Epidermal melanocyte (primary cell): Measurements from ENCODE around the gene G3BP2.
"Not testable (repeated sequence)": the region's sequence is repeated elsewhere in the genome, so short reads cannot be mapped to it uniquely, and the experiment has no call there.

ENCODE experiments used
- DNase-seq: peaks from one replicate; pipeline ENCODE4 v3.0.0; 2011; ENCODE audit warnings: low spot score; ENCODE audit not compliant: insufficient read length

Gene G3BP2

DNA sequence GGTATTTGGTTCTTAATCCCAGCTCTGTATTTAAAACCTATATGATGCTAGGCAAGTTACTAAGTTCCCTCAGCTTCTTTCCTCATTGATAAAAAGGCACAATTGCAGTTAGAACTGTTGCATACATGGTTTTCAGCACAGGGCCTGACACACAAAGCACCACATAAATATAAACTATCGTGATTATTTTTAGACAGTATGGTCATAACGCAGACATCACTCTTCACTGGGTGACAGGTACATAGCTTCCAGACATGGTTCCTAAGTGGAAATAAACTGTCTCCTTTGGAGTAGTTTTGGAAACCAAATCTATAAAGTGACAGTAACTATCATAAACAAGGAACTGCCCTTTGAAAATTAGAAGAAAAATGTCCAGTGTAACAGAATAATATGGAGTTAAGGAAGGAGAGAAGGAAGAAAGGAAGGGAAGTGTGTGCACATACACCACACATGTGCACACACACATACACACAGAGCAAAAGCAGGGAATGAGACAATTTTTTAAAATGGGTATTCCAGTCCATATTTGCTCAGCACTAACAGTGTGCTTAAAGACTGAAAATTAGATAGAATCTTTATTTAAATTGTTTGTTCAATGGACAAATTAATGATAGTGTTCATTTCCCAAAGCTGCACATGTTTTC is 12.5 kb upstream of the G3BP2 start:
- no peak for DNase-seq

DNA sequence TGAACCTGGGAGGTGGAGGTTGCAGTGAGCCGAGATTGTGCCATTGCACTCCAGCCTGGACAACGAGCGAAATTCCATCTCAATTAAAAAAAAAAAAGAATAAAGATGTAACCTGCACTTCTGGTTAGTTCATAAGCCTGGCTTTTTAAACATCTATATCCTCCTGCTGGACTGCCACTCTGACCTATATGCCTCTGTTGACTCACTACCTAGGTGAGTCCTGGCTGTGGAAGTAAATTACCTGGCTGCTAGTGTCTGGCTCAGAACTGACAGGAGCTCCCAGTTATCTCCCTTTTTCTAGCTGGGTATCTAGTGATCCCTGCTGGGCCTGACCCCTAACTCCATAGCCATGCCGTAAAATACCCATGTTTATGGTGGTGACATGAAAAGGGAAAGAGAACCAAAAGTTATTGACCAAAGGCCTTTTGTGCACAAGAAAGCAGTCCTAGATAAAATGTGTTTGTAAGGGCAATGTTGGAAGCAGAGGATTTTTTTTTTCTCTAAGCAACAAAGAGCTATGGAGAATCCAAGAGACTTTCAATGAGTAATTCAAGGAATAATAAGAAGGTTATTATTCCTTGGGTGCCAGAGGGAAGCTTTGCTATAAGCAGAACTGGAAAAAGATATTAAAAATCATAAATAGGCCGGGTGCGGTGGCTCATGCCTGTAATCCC is 10.4 kb upstream of the G3BP2 start:
- no peak for DNase-seq

DNA sequence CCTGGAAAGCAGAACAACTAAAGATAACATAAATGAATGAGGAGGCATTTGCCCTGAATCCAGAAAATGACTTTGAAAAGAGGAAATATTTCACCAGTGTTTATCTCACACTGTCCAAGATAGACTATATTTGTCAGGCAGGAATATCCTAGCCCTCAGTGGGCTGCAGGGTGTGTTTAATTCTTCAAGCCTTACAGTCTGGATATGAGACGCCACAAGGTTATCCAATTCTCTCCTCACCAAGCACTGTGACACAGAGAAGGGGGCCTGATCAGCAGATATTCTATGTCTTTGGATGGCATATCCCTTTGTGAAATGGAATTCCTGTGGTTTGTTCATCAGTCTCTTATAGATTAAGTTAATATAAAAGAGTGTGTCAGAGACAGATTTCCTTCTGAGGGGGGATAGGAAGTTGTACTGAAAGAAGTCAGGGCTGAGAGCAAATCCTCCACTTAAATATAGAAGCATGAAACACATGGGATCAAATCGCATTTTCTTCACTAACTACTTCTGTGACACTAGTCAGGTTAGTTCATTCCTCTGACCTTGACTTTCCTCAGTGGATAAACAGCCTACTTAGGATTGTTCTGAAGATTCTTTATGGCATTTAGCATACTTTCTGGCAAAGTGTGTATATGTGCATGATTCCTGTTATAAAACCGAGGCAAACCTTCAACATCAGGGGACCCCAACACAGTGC is 6.8 kb upstream of the G3BP2 start:
- DNase-seq: no peak

DNA sequence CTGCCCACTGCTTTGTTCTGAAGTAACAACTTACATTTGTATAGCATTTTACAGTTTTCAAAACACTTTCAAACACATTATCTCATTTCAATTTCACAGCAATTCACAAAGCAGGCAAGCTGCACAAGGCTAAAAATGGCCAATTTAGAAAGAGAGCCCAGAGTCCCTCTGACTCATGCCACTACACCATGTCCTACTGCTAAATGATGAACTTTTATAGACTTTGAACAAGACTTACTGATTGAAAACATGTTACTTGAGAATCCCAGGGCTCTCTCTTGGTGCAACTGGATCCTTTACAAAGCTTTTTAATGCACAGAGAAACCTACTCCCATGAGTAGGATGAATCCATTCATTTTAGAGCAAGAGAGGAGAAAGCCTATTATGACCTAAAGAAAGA is 5.8 kb upstream of the G3BP2 start:
- DNase-seq: no peak

DNA sequence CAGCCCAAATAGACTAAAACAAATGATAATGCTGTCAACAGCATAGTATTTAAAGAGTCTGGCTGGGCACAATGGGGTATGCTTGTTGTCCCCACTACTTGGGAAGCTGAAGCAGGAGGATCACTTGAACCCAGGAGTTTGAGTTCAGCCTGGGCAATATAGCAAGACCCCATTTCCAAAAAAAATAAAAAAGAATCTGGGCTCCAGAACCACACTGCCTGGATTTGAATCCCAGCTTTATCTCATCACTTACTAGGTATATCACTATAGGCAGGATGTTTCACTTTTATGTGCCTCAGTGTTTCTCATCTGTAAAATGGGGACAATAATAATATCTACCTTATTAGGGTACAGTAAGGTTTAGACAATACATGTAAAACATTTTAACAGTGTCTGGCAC is 5.3 kb upstream of the G3BP2 start:
- DNase-seq: no peak

DNA sequence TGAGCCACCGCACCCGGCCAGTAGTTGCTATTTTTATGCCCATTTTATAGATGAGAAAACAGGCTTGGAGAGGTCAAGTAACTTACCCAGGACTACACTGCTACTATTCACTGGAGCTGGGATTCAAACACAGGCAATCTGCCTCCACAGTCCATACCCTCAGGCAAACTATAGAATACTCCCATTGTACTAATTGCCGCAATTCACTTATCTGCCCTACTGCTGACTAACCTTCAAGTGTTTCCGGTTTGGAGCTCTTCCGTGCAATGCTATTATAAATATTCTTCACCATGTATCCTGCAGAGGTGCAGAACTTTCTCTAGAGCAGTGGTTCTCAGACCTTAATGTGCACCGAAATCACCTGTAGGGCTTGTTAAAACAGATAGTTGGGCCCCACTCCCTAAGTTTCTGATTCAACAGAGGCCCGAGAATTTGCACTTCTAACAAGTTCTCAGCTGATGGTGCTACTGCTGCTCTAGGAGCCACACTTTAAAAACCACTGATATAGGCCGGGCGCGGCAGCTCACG is 1.9 kb upstream of the G3BP2 start:
- DNase-seq: no peak

DNA sequence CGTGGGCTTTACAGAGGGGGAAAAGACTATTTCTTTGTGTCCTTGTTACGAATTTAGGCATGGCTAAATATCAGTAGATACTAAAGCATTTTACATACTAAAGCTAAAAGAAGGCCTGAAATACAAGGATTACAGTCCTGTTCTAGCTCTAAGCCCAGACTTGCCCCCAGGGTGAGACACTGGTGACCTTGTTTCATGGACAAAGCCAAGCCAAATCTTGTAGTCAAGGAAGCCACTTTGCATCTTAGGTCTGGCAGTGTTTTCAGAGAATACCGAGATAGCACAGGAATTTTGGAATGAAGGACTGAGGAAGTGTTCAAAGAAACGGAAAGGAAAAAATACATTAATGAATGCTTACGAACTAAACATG is 733 bp upstream of the G3BP2 start:
- no peak for DNase-seq

DNA sequence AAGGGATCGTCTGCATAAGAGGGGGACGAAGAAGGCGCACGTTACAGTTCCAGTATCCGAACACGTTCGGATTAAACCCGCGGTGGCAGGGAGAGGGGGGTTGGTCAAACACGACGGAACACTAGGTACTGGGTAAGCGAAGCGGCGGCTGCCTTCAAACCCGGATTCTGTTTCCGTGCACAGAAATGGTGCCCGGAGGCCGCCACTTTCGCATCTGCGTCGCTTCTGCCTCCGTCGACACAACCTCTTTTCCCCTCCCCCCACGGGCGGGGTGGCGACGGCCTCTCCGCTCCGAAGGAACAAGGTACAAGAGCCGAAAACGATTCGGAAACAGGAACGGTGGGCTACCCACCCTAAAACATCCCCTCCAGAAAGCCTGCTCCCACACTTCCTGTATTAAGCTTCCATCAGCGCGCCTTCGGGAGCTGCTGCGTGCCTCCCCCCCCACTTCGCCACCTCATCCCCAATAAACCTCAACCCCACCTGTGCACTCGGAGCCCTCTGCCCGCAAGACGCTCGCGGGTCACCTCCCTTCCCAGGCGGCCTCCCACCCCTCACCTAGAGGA is 667 bp downstream of the G3BP2 start:
- no peak for DNase-seq

DNA sequence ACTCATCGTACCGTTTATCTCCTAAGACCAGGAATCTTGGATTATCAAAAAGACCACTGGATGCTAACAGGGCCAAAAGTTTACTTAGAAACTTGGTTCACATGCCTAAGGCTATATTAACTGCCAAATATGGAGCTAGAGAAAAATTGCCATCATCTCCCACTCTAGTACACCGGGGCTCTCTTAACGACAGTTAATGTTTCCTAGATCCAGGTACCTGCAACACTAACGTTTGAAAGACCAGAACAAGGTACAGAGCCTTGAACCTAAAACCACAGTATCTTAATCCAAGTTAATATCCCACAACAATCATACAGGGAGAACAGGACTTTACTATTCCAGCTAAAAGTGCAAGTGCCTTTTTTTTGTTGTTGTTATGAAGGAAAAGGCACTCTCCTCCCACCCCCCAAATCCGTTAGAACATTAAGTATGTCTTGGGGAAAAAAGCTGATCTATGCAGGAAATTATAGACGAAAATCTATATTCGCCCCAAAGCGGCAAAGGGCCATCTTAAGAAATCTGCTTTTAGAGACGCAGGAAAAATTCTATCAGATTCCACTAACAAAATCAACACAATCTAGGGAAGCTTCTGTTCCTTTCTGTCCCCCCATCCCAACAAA is 1.3 kb downstream of the G3BP2 start:
- no peak for DNase-seq

DNA sequence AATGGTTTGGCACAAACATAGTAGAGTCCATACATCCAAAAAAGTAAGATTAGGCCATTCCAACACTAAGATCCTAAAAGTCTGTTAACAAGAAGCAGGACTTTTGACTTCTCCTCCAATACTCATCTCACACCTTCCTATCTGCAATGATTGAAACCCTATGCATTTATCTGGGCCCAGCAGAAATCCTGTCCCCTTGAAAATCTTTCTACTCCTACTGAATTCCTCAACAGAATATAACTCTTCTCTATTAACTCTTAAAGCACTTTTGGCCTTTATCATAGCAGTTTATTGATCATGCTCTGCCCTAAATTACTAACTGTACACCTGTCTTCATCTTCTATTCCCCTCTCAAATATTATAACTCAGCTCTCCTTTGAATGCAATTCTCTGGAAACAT is 4.6 kb downstream of the G3BP2 start:
- DNase-seq: no peak

DNA sequence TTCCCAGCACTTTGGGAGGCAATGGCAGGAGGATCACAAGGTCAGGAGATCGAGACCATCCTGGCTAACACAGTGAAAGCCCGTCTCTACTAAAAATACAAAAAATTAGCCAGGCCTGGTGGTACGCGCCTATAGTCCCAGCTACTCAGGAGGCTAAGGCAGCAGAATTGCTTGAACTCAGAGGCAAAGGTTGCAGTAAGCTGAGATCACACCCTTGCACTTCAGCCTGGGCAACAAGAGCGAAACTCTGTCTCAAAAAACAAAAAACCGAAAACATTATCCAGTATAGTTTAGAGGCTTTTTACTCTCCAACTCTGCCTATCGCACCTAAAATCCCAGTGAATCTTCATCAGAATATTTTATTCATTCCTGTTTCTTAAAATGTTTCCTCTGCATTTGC is 5.6 kb downstream of the G3BP2 start:
- not testable (repeated sequence) for DNase-seq

DNA sequence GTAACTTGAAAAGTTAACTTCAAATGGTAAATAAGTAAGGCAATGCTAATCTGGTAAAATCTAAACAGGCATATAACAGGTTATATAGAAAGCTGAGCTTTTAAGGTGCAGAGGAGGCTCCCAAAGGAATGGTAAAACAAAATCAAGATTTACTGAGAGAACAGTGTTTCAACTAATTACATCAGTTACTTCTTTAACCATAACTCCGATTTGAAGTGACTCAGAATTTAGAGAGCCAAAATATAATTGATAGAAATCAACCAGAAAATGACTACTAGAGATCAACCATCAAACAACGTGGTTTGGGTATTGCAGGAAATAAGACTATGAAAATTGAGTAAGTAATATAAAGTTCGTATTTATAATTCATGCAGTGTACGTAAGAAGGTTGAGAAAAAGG is 6.9 kb downstream of the G3BP2 start:
- no peak for DNase-seq

DNA sequence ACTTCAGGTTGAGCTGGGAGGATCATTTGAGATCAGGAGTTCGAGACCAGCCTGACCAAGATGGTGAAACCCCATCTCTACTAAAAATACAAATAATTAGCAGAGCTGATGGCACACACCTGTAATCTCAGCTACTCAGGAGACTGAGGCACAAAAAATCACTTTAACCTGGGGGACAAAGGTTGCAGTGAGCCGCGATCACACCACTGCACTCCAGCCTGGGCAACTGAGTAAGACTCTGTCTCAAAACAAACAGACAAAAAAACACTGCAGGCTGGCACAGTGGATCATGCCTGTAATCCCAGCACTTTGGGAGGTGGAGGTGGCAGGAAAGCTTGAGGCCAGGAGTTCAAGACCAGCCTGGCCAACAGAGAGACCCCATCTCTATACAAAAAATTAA is 8.6 kb downstream of the G3BP2 start:
- not testable (repeated sequence) for DNase-seq

DNA sequence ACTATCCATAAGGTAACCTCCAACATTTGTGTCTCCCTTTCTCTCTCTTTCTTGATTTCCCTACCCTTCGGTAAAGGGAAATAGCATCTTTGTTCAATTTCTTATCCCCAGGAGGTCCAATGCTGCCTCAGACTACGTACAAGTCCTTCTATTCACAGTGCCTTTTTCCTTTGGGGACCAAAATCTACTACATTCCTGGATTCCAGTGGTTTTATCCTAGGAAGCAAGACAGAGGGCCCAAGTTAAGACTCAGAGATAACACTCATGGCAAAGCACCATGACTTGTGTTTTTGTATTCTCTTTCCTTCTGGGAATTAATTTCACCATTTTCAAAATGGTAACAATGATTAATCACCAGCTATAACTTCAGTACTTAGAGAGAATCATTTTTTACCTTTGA is 10.6 kb downstream of the G3BP2 start:
- no peak for DNase-seq

DNA sequence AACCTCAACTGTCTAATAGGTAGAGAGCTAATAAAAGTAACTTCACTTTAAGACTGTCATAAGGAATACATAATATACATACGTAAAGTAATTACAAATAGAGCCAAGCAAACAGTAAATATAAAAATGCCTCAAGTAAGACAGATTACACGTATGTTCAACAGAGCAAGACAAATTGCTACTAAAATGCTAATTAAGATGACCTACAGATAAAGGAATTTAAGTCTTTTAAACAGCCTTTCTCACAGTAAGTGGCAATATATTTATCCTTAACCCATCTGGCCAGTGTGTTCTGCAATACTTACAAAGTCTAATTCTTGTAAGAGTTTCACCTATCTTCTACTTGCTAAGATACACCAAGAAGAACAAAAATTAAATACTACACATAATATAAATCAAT is 12.7 kb downstream of the G3BP2 start:
- DNase-seq: no peak

DNA sequence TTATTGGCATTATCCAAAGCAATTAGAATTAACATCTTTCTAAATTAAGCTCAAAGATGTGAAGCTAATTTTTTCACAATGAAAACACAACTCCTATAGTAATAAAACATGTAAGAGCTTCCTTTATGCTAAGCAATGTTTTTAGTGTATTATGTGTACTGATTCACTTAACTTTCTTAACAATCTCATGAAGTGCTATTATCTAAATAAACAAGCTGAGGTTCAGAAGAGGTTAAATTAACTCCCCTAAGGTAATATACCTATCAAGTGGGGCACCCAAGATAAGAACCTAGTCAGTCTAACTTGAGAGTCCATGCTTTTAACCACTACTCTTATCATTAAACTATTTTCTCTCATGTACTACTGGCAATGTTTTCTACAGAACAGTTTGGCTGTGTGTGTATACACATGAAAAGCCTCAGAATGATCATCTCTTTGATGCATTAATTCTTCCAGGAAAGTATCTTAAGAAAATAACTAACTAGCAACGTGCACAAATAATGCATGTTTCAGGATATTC is 13.6 kb downstream of the G3BP2 start:
- DNase-seq: no peak

DNA sequence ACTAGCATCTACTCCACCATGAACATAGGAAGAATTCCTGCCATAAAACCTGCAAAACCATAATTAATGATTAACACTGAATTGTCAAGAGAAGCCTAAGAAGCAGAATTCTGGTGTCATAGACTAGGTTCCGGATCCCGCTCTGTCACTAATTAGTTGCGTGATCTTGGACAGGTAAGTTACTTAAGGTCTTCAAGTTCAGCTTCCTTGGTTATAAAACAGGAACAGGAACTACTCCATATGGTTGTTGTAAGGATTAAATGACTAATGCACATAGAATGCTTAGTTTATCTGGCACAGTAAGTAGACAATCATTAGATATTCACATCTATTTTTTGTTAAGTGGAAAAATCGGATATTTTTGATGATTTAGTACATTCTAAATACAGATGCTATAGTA is 14.3 kb downstream of the G3BP2 start:
- DNase-seq: no peak

DNA sequence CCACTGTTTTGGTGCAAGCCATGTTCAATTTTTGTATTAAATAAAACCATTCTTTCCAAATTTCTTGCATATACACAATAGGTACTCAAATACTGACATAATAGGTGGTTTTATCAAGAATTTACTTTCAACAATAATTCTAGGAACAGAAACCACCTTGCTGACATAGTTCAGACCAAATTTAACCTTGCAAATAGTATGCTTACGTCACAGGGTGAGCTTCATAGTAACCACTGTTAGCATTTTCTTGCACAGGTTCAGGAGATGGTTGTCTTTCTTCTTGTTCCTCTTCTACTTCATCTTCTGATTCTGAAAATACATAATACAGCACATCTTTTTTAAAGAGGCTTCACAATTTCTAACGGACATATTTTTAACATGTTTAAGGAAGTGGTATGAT is 17.6 kb downstream of the G3BP2 start:
- DNase-seq: no peak

DNA sequence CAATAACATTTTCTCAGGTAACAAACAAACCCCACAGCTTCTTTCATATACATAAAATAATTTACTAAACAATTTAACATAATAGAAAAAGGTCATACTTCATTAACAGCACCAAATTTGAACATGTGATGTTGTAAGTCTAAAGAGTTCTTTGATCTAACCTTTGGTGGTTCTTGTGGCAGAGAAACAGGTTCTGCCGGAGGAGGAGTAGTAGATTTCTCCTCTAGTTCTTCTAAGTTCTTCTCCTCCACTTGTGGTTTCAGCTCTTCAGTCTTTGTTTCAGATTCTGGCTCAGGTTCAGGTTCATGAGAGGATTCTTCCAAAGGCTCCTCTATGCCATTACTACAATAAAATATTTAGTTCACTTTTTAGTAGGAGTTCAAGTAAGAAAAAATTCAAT is 18.3 kb downstream of the G3BP2 start:
- no peak for DNase-seq

DNA sequence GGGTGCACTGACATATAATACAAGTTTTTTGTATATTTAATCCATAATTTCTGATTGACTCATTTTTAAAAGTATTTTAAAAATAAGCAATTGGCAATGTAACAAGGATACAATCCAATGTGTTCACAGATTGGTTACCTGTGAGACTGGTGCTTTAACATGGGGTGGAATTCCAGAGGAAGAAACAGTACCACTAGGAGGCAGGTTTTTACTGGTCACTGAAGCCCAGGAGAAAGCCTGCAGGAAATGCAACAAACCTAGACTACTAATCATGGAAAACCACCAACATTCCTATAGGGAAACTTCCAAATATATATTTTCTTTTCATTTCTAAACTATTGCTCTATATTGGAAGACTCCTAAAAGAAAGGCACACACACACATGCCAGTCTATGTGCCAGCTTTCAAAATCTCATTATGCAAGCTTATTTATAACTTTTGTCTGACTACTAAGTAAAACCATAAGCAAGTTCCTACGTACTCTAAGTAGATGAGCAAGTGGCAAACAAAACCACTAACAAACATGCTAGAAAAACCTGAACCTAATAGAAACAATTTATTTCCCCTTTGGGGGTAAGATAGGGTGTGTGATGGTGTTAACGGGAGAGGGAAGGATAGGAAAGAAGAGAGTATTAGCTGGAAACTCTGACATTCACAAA is 19.2 kb downstream of the G3BP2 start:
- no peak for DNase-seq

DNA sequence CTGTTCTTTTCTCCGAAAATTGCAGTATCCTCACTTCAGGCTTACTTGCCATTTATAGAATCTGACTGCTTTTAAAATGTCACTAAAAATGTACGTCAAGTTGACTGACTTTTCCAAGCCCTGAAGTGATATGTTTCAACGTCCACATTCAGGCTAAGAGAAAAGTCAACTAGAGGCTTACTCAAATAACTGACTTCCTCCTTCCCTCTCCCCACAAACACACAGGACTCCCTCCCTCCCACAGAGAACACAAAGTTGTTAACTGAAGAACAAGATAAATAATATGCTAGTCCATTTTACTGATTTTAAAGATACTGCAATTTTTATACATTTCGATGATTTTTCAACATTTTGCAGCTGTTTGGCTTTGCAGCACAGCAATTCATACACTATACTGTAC is 29.1 kb downstream of the G3BP2 start:
- no peak for DNase-seq
